ENCODE data around the gene CSF2RB. TPM values are rescaled to one million over a fixed set of nuclear protein-coding genes. Genes with fewer than 3 reads are reported as not detected.

The CSF2RB gene
- total and polyA plus RNA-seq, 10 of the 15 experiments (the other 5 are each of a cell fraction or from before 2014, with no cell fraction given), result 0.82 to 12.5 (median 5.4) TPM

GRCh38 chr22:36928196-36928595, 14.8 kb downstream of the CSF2RB start:
- no peaks in the 10 kb centered on the region for H3K9me3 ChIP-seq (replicated peaks; ENCODE audit: control insufficient read depth, insufficient read depth, low read length)
- no peak overlapping the region for H2AFZ ChIP-seq (ENCODE audit: control insufficient read depth, low read depth, low read length)
- H3K4me1 ChIP-seq (ENCODE audit: control insufficient read depth, insufficient read depth, low read length), result no peaks in the 10 kb centered on the region
- intact Hi-C loops (cut with micrococcal nuclease; ENCODE audit: unreplicated experiment) (no loop called here), in situ Hi-C loops (cut with MboI) (no loop called here)
- DNase-seq (ENCODE audit: low read depth, low spot score) (no peak), ATAC-seq (no peak), FAIRE-seq (no peak)
- BruUV-seq (replicated peaks), result no TSS peak
- H4K20me1 ChIP-seq (ENCODE audit: control insufficient read depth, insufficient read depth), result no peaks in the 10 kb centered on the region
- no peak overlapping the region for H3K27ac ChIP-seq (ENCODE audit: control insufficient read depth, insufficient read depth)
- ChIA-PET POLR2A (no interaction called here), CTCF (interaction anchor here (0.6 to 0.8 kb wide), 2 partner anchors 10 to 12 kb away, joined by 3 read pairs; no protein-coding TSS in a partner anchor), RAD21 (ENCODE audit: unreplicated experiment) (no interaction called here), SMC1A (ENCODE audit: uncharacterized antibody, unreplicated experiment) (no interaction called here)
- no peak overlapping the region for H3K9ac ChIP-seq (ENCODE audit: control insufficient read depth, insufficient read depth, low read length)
- no peak overlapping the region for H3K4me2 ChIP-seq (ENCODE audit: control insufficient read depth, insufficient read depth)
- WGBS (ENCODE audit: insufficient coverage, insufficient replicate concordance, low lambda C conversion rate, missing lambda C conversion rate), result 65% methylated on average over 8 of the region's 9 CpGs
- no peaks in the 10 kb centered on the region for H3K79me2 ChIP-seq (ENCODE audit: control insufficient read depth, insufficient read depth, low read length)
- no peak overlapping the region for H3K4me3 ChIP-seq
- H3K36me3 ChIP-seq (ENCODE audit: control insufficient read depth in 2 of 2, insufficient read depth in 2 of 2, low read length in 1 of 2), result peaks cover 0 to 13% of the 10 kb centered on the region in 2 experiments; a peak in 3 of 4 replicates
- no peaks in the 10 kb centered on the region for H3K27me3 ChIP-seq (replicated peaks in 1 of 2; ENCODE audit: control insufficient read depth in 2 of 2, insufficient read depth in 2 of 2, low read length in 1 of 2)
- TF ChIP-seq ZBTB33 (IDR thresholded peaks at IDR 0.05) (no peak), STAT1 (conservative IDR thresholded peaks at IDR 0.05) (no peak), BRCA1 (IDR thresholded peaks at IDR 0.05; ENCODE audit: low read depth, low read length) (no peak), LARP7 (IDR thresholded peaks at IDR 0.05) (no peak), CUX1 (IDR thresholded peaks at IDR 0.05; ENCODE audit: insufficient replicate concordance, low read depth, low read length) (no peak), REST (IDR thresholded peaks at IDR 0.05; ENCODE audit: low read depth, low read length) (no peak), RCOR1 (conservative IDR thresholded peaks at IDR 0.05; ENCODE audit: low read depth, low read length) (no peak), ZBTB11 (CRISPR knock-in tag; IDR thresholded peaks at IDR 0.05) (no peak), MTA2 (IDR thresholded peaks at IDR 0.05; ENCODE audit: low read depth) (no peak)

Measured in GM12878 (cell line).